Measurements from ENCODE around the gene BBOF1. TPM values are rescaled to one million over a fixed set of nuclear protein-coding genes. Genes with fewer than 3 reads are reported as not detected.
A peak's percentile ranks its signal among the peaks of the same experiment; 100 is the strongest.

The BBOF1 gene
- total RNA-seq, 1 donor from 2014 or later: 9.3 TPM

DNA sequence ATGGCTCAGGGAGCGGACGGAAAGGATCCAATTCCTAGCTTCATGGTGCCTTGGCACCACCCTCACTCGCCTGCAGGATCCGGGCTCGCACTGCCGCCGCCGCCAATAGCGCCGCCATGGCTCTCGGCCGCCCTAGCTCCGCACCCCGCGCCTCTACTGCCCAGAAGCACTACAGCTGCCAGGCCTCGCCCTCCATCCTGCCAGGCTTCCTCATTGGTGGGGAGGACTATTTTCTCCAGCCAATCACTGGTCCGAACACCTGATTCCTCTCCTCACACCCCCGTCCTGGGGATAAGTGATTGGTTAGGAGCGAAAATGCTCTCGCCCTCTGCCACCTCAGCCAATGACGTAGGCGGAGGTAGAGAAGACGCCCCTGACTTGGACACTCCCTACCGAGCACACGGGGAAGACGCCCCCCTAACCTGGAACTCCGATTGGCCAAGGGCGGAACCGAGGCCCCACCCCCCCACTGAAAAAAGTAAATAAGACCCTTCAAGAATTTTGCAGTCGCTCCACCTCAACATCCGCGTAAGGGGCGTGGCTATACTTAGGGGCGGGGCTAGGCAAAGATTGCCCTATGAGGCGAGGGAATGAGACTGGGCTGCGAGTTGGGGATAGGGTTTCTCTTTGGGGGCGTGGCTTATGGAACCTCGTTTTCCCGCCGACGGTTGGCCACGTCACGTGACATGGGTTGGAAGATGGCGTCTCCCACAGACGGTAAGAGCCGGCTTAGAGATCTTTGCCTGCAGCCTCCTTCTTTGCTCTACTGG is 65.3 kb downstream of the BBOF1 start, which contains the start of the genes ALDH6A1 and LIN52:
ALDH6A1 (minus strand) TSS at position 177 of the 770 bp plus-strand sequence; CDS start at position 118, 59 bp downstream.
LIN52 (plus strand) TSS at position 680 of the 770 bp plus-strand sequence; CDS start at position 699, 19 bp downstream.
- Mint-ChIP-seq H3K9me3 (ENCODE audit: low read depth) (no peaks in the 10 kb centered on the region), H3K4me1 (ENCODE audit: low read depth) (peaks cover 25% of the 10 kb centered on the region), H3K36me3 (ENCODE audit: low read depth) (peaks cover 2% of the 10 kb centered on the region), H3K4me3 (ENCODE audit: unreplicated experiment) (peak within 1 kb of the TSS; percentile 96), H3K27ac (ENCODE audit: unreplicated experiment) (peak within 1 kb of the TSS; percentile 97), H3K27me3 (ENCODE audit: low read depth) (no peaks in the 10 kb centered on the region)
- DNase-seq (ENCODE audit: low spot score): peak; percentile 99
- TF ChIP-seq, protein P1, sequence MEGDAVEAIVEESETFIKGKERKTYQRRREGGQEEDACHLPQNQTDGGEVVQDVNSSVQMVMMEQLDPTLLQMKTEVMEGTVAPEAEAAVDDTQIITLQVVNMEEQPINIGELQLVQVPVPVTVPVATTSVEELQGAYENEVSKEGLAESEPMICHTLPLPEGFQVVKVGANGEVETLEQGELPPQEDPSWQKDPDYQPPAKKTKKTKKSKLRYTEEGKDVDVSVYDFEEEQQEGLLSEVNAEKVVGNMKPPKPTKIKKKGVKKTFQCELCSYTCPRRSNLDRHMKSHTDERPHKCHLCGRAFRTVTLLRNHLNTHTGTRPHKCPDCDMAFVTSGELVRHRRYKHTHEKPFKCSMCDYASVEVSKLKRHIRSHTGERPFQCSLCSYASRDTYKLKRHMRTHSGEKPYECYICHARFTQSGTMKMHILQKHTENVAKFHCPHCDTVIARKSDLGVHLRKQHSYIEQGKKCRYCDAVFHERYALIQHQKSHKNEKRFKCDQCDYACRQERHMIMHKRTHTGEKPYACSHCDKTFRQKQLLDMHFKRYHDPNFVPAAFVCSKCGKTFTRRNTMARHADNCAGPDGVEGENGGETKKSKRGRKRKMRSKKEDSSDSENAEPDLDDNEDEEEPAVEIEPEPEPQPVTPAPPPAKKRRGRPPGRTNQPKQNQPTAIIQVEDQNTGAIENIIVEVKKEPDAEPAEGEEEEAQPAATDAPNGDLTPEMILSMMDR (IDR thresholded peaks at IDR 0.05): peak; percentile 43

DNA sequence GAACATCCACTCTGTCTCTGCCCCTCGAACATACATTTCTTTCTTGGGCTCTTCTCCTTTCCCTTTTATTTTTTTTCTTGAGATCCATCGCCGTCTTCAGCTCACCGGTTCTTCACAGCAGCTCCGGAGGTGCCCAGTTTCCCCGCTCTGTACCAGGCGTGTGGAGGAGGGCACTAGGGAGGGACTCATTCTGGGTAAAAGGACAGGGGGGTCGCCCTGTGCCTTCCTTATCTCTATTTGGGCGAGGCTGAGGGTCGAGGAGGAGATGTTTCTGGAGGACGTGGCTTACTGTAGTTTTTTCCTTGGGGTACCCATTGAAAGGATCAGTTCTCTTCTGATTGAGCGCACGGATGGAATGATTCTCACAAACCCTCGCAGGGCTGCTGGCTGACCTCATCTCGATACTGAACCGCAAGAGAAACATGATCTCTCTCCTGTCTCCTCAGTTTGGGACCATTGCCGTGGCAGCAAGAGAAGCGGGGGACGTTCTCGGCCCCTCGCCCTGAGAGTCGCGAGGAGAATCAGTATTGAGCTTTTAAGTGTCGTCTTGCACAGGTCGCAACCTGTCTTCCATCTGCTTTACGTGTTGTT is 66.0 kb downstream of the BBOF1 start:
- Mint-ChIP-seq H3K4me1 (ENCODE audit: low read depth) (peaks cover 25% of the 10 kb centered on the region), H3K36me3 (ENCODE audit: low read depth) (peaks cover 2% of the 10 kb centered on the region)
- DNase-seq (ENCODE audit: low spot score): no peak

DNA sequence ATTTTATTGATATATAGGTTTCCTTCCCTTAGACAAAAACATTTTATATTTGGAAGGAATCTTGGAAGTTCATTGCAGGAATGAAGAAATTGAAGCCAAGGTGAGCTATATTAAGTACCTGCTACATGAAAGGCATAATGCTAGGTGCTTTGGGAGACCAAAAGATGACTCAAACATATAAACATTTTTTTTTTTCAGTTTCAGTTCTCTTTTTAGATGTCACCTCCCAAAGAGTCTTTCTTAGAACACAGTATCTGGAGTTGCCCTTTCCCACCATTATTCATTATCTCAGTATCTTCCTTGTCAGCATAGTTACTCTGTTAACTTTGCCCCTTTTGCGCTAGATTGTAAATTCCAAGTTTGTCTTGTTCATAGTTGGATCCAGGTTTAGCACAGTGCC is 66.7 kb downstream of the BBOF1 start:
- no peak overlapping the region for H3K27ac Mint-ChIP-seq (ENCODE audit: unreplicated experiment)
- TF ChIP-seq, protein P1 (IDR thresholded peaks at IDR 0.05): no peak
- H3K4me1 Mint-ChIP-seq (ENCODE audit: low read depth): peaks cover 25% of the 10 kb centered on the region
- H3K4me3 Mint-ChIP-seq (ENCODE audit: unreplicated experiment): peak overlapping the region; percentile 96
- H3K27me3 Mint-ChIP-seq (ENCODE audit: low read depth): no peaks in the 10 kb centered on the region
- no peak for DNase-seq (ENCODE audit: low spot score)
- peaks cover 2% of the 10 kb centered on the region for H3K36me3 Mint-ChIP-seq (ENCODE audit: low read depth)
- H3K9me3 Mint-ChIP-seq (ENCODE audit: low read depth): no peaks in the 10 kb centered on the region

More for the DNA sequence above, 66.0 kb downstream of the BBOF1 start:
- Mint-ChIP-seq H3K27ac (ENCODE audit: unreplicated experiment) (peak overlapping the region; percentile 97), H3K9me3 (ENCODE audit: low read depth) (no peaks in the 10 kb centered on the region), H3K27me3 (ENCODE audit: low read depth) (no peaks in the 10 kb centered on the region), H3K4me3 (ENCODE audit: unreplicated experiment) (peak overlapping the region; percentile 96)
- TF ChIP-seq, protein P1 (IDR thresholded peaks at IDR 0.05): no peak

DNA sequence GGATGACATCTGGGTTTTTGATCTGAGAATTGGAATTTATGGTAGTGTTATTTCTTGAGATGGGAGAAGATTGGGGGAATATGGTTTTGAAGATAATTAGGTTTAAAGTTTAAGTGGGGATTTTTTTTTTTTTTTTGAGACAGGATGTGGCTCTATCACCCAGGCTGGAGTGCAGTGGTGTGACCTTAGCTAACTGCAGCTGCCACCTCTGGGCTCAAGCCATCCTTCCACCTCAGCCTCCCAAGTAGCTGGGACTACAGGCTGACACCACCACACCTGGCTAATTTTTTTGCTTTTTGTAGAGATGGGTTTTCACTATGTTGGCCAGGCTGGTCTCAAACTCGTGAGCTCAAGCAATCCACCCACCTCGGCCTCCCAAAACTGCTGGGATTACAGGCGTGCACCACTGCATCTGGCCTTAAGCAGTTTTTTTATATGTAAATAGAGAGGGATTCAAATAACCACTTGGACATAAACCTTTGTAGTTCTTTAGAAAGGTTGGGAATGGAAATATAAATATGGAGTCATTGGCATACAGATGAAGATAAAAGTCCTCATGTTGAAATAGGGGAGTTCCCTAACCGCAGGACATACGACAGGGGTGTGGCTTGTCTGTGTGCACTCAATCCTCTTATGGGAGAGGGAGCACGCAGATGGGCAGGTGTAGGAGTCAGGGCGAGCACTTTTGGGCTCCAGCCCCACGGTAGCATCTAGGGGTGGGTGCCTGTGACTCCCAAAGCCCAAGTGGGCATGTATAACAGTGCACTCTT is 70.3 kb downstream of the BBOF1 start:
- H3K27ac Mint-ChIP-seq (ENCODE audit: unreplicated experiment): no peak overlapping the region

More for the DNA sequence above, 70.3 kb downstream of the BBOF1 start:
- no peak for DNase-seq (ENCODE audit: low spot score)
- peaks cover 9% of the 10 kb centered on the region for H3K4me1 Mint-ChIP-seq (ENCODE audit: low read depth)
- H3K9me3 Mint-ChIP-seq (ENCODE audit: low read depth): no peaks in the 10 kb centered on the region
- H3K4me3 Mint-ChIP-seq (ENCODE audit: unreplicated experiment): no peak overlapping the region
- TF ChIP-seq, protein P1 (IDR thresholded peaks at IDR 0.05): no peak
- peaks cover 3% of the 10 kb centered on the region for H3K36me3 Mint-ChIP-seq (ENCODE audit: low read depth)
- no peaks in the 10 kb centered on the region for H3K27me3 Mint-ChIP-seq (ENCODE audit: low read depth)
